DMS 273 treated with DMSO at 0.1 percent for 48 hours (cell line): ENCODE results near the gene LRP10.
A peak's percentile ranks its signal among the peaks of the same experiment; 100 is the strongest.

ENCODE experiments used
- DNase-seq: peaks from one replicate; lab custom pipeline; 2025; lab: John Stamatoyannopoulos, UW

LRP10 gene

GRCh38 chr14:22919601-22919921 lies 48.0 kb downstream of the LRP10 start:
- DNase-seq, result no peak

DNA sequence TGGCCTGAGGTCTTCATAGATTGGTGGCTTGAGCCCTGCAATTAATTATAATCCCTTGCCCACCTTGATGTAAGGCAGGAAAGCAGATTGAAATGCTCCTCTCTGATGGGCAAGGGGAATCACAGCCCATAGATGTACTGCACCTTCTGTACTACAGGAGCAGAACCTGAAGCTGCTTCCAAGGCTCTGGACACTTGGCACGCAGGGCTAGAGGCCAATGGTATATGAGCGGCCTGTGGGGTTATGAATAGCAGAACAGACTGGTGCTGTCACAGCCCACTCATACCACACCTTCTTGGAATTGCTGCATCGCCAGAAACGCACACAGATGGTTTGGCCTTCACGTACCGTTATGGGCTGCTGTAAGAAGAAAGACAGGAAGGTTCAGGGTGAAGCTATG lies 49.2 kb downstream of the LRP10 start:
- no peak for DNase-seq

DNA sequence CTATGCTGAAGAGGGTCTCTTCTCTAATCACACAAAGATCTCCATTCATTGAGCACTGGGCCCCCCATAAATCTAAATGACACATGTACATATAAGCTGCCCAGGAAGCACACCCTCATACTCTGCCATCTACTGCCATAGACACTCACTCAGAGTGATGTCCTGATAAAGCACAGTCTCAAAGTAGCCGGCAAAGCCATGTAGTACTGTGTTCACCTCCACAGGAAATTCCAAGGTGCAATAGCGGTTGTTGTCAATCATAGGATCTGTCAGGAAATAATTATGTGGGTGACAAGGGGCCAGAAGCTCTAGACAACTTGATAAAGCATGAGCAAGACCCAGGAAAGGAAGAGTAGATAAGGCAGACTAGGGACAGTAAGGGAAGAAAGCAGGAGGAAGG lies 50.8 kb downstream of the LRP10 start:
- no peak for DNase-seq

DNA sequence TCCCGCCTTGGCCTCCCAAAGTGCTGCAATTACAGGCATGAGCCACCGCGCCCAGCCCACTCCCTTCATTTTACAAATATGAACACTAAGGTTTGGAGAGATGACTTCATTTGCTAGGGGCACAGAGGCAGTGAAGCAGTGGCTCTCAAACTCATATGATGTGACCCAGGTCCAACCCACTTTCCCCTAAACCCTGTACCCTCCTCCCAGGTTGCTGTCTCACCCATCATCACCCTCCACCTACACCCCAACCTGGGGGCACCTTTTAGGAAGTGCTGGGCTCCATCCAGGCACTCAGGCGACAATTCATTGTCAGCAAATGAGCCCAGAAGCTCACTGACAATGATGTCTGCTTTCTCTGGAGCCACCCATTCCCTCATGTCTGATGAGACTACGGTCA lies 52.2 kb downstream of the LRP10 start:
- no peak for DNase-seq

DNA sequence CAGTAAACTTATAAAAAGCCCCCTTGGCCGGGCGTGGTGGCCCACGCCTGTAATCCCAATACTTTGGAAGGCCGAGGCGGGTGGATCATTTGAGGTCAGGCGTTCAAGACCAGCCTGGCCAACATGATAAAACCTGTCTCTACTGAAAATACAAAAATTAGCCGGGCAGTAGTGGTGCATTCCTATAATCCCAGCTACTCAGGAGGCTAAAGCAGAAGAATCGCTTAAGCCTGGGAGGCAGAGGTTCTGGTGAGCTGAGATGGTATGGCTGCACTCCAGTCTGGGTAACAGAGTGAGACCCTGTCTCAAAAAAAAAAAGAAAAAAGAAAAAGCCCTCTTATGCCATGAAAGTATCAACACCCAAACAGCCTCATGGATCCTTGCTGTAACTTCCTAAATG lies 54.0 kb downstream of the LRP10 start:
- no peak for DNase-seq

- DNase-seq, result no peak
Measured at GRCh38 chr14:22926316-22926715, 54.8 kb downstream of the LRP10 start.

GRCh38 chr14:22928237-22929103 lies 56.9 kb downstream of the LRP10 start:
- DNase-seq, result no peak

GRCh38 chr14:22929104-22929960 lies 57.8 kb downstream of the LRP10 start, which contains the start of gene PRMT5:
Gene PRMT5, minus strand, starts transcription at chr14:22929376. Its CDS starts 15 bp downstream, at chr14:22929361.
- peak; percentile 99 for DNase-seq

DNA sequence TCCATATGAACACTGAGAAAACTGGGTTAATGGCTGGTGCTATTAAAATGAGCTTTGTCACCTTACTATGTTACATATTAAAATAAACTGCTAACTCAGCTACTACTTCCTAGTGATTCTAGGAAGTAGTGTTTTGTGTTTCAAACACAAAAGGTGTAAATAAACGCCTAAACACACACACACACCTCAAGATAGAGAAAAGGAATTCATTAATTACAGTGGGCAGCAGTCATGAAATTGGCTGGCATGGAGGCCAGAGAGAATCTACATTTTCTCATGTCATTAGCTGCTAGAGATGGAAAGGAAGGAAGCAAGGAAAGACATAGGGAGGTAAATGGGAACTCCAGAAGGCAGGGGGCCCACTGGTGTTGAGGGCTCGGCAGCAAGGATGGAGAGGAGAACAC lies 58.4 kb downstream of the LRP10 start:
- no peak for DNase-seq
